Stimulated activated CD4-positive, alpha-beta T cell treated with anti-CD3 and anti-CD28 coated beads, TNF-alpha, amount 100 ng/mL, for 4 hours (primary cell): ENCODE measurements around the gene UNC5B.

ENCODE experiments used
- DNase-seq, 3 experiments: peaks; one replicate each; pipeline ENCODE4 v3.0.0-alpha.2; 2020; ENCODE audit warnings: low read depth in 3 of 3

UNC5B gene

GRCh38 chr10:71212318-71213126, at the start of gene UNC5B:
TSS of gene UNC5B (plus strand) at chr10:71212570. CDS start at chr10:71212986, 416 bp downstream.
- DNase-seq: peak; percentile 9 to 39 (median 26)

GRCh38 chr10:71173466-71173865, 38.9 kb upstream of the UNC5B start:
- DNase-seq: no peak

- no peak for DNase-seq
These were observed 35.7 kb upstream of the UNC5B start for GRCh38 chr10:71176661-71177060.

GRCh38 chr10:71177651-71178199, 34.6 kb upstream of the UNC5B start:
- no peak for DNase-seq

GRCh38 chr10:71178880-71179279, 33.5 kb upstream of the UNC5B start:
- no peak for DNase-seq

- no peak for DNase-seq
These were observed 33.0 kb upstream of the UNC5B start for GRCh38 chr10:71179382-71179781.

- no peak for DNase-seq
These were observed 27.9 kb upstream of the UNC5B start for GRCh38 chr10:71184421-71184820.

- DNase-seq: no peak
These were observed 27.2 kb upstream of the UNC5B start for GRCh38 chr10:71185209-71185608.

GRCh38 chr10:71187197-71187596, 25.2 kb upstream of the UNC5B start:
- DNase-seq: no peak

GRCh38 chr10:71187600-71187999, 24.8 kb upstream of the UNC5B start:
- DNase-seq: no peak

GRCh38 chr10:71188201-71188600, 24.2 kb upstream of the UNC5B start:
- DNase-seq: no peak

- DNase-seq: no peak
These were observed 21.4 kb upstream of the UNC5B start for GRCh38 chr10:71191019-71191418.

GRCh38 chr10:71191551-71192076, 20.8 kb upstream of the UNC5B start:
- no peak for DNase-seq

- DNase-seq: no peak
These were observed 18.9 kb upstream of the UNC5B start for GRCh38 chr10:71193516-71193915.

- DNase-seq: no peak
These were observed 14.4 kb upstream of the UNC5B start for GRCh38 chr10:71197955-71198354.

- DNase-seq: no peak
These were observed 10.5 kb upstream of the UNC5B start for GRCh38 chr10:71201849-71202248.

- no peak for DNase-seq
These were observed 10.1 kb upstream of the UNC5B start for GRCh38 chr10:71202314-71202713.

- no peak for DNase-seq
These were observed 9.2 kb upstream of the UNC5B start for GRCh38 chr10:71203124-71203523.

- DNase-seq: no peak
These were observed 8.7 kb upstream of the UNC5B start for GRCh38 chr10:71203716-71204115.

- no peak for DNase-seq
These were observed 7.6 kb upstream of the UNC5B start for GRCh38 chr10:71204746-71205145.

- no peak for DNase-seq
These were observed 6.9 kb upstream of the UNC5B start for GRCh38 chr10:71205468-71205867.

GRCh38 chr10:71206911-71207310, 5.5 kb upstream of the UNC5B start:
- DNase-seq: no peak

GRCh38 chr10:71207578-71207977, 4.8 kb upstream of the UNC5B start:
- DNase-seq: no peak
